Measurements from ENCODE around the gene RESP18. TPM values are rescaled to one million over a fixed set of nuclear protein-coding genes. Genes with fewer than 3 reads are reported as not detected.

RESP18 gene
- polyA plus RNA-seq, 1 donor from 2014 or later: not detected

DNA sequence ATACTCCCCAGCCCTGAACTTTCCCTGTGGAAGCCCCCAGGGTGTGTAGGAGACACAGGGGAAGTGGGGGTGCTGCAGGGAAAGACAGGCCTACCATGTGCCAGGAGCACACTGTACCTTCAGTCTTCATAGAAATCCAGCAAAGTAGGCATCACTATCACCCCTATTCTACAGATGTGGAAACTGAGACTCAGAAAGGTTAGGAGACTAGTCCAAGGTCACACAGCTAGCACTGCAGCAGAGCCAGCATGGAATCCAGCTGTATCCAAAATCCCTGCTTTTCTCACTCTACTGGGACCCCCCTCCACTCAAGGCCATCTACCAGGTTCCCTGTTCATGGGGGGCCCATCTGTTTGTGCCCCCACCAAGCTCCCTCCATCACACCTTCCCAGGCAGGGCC, 48.4 kb upstream of the RESP18 start:
- Histone ChIP-seq H3K79me2 (replicated peaks; ENCODE audit: insufficient read depth, low read length) (no peaks in the 10 kb centered on the region), H3K9me3 (ENCODE audit: low read length) (no peaks in the 10 kb centered on the region), H3K9me2 (ENCODE audit: insufficient read depth, low read length) (no peaks in the 10 kb centered on the region), H2AFZ (ENCODE audit: low read depth, low read length) (no peak overlapping the region), H3K36me3 (ENCODE audit: insufficient read depth, low read length) (no peaks in the 10 kb centered on the region), H3K27me3 (ENCODE audit: insufficient read depth, low read depth, low read length) (no peaks in the 10 kb centered on the region), H3K27ac (ENCODE audit: low read length) (no peak overlapping the region), H3K4me2 (ENCODE audit: low read length) (no peak overlapping the region), H3F3A (ENCODE audit: insufficient read depth, low read length, poor library complexity, severe bottlenecking) (no peaks in the 10 kb centered on the region), H4K20me1 (ENCODE audit: insufficient read depth) (no peaks in the 10 kb centered on the region), H3K9ac (ENCODE audit: low read length) (no peak overlapping the region), H3K4me3 (ENCODE audit: low read length) (no peak overlapping the region)
- TF ChIP-seq, protein P1, sequence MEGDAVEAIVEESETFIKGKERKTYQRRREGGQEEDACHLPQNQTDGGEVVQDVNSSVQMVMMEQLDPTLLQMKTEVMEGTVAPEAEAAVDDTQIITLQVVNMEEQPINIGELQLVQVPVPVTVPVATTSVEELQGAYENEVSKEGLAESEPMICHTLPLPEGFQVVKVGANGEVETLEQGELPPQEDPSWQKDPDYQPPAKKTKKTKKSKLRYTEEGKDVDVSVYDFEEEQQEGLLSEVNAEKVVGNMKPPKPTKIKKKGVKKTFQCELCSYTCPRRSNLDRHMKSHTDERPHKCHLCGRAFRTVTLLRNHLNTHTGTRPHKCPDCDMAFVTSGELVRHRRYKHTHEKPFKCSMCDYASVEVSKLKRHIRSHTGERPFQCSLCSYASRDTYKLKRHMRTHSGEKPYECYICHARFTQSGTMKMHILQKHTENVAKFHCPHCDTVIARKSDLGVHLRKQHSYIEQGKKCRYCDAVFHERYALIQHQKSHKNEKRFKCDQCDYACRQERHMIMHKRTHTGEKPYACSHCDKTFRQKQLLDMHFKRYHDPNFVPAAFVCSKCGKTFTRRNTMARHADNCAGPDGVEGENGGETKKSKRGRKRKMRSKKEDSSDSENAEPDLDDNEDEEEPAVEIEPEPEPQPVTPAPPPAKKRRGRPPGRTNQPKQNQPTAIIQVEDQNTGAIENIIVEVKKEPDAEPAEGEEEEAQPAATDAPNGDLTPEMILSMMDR (IDR thresholded peaks at IDR 0.05; ENCODE audit: poor library complexity, severe bottlenecking): no peak
- TF ChIP-seq MXI1 (conservative IDR thresholded peaks at IDR 0.05; ENCODE audit: poor library complexity, severe bottlenecking) (no peak), EP300 (conservative IDR thresholded peaks at IDR 0.05; ENCODE audit: poor library complexity, severe bottlenecking) (no peak), EZH2 (IDR thresholded peaks at IDR 0.05; ENCODE audit: borderline replicate concordance, insufficient read depth, low read length, poor library complexity, severe bottlenecking) (no peak), TAF1 (IDR thresholded peaks at IDR 0.05; ENCODE audit: low read depth) (no peak), POLR2AphosphoS5 (IDR thresholded peaks at IDR 0.05) (no peak), SMC3 (conservative IDR thresholded peaks at IDR 0.05; ENCODE audit: poor library complexity) (no peak), RAD21 (conservative IDR thresholded peaks at IDR 0.05) (no peak)
- TF ChIP-seq, protein P2, sequence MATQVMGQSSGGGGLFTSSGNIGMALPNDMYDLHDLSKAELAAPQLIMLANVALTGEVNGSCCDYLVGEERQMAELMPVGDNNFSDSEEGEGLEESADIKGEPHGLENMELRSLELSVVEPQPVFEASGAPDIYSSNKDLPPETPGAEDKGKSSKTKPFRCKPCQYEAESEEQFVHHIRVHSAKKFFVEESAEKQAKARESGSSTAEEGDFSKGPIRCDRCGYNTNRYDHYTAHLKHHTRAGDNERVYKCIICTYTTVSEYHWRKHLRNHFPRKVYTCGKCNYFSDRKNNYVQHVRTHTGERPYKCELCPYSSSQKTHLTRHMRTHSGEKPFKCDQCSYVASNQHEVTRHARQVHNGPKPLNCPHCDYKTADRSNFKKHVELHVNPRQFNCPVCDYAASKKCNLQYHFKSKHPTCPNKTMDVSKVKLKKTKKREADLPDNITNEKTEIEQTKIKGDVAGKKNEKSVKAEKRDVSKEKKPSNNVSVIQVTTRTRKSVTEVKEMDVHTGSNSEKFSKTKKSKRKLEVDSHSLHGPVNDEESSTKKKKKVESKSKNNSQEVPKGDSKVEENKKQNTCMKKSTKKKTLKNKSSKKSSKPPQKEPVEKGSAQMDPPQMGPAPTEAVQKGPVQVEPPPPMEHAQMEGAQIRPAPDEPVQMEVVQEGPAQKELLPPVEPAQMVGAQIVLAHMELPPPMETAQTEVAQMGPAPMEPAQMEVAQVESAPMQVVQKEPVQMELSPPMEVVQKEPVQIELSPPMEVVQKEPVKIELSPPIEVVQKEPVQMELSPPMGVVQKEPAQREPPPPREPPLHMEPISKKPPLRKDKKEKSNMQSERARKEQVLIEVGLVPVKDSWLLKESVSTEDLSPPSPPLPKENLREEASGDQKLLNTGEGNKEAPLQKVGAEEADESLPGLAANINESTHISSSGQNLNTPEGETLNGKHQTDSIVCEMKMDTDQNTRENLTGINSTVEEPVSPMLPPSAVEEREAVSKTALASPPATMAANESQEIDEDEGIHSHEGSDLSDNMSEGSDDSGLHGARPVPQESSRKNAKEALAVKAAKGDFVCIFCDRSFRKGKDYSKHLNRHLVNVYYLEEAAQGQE (IDR thresholded peaks at IDR 0.05; ENCODE audit: borderline replicate concordance): no peak

DNA sequence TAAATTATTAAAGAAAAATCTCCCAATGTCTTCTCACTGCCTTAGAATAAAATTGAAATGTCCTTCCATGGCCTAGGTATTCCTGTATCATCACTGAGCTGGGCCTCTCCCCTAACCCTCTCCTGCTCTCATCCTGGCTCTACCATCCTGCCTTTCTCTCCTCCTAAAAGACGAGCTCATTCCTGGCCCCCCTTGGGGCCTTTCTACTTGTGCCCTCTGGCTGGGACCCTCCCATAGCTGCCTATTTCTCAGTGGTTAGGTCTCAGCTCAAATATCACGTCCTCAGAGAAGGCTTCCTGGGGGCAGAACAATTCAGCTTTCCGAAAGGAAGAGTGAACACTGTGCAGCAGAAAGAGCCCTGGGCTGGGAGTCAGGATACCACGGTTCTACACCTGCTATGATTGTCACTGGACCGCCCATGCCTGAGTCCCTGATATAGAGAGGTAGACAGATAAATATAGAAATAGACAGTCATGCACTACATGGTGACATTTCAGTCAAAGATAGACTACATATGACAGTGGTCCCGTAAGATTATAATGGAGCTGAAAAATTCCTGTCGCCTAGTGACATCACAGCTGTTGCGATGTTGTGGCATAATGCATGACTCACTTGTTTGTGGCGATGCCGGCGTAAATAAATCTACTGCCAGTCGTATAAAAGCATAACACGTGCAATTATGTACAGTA, 45.8 kb upstream of the RESP18 start:
- H3K36me3 ChIP-seq (ENCODE audit: insufficient read depth, low read length): no peaks in the 10 kb centered on the region
- no peaks in the 10 kb centered on the region for H3F3A ChIP-seq (ENCODE audit: insufficient read depth, low read length, poor library complexity, severe bottlenecking)
- H3K4me2 ChIP-seq (ENCODE audit: low read length): no peak overlapping the region
- H3K9me3 ChIP-seq (ENCODE audit: low read length): no peaks in the 10 kb centered on the region
- H3K79me2 ChIP-seq (replicated peaks; ENCODE audit: insufficient read depth, low read length): no peaks in the 10 kb centered on the region
- no peaks in the 10 kb centered on the region for H4K20me1 ChIP-seq (ENCODE audit: insufficient read depth)
- TF ChIP-seq TAF1 (IDR thresholded peaks at IDR 0.05; ENCODE audit: low read depth) (no peak), EP300 (conservative IDR thresholded peaks at IDR 0.05; ENCODE audit: poor library complexity, severe bottlenecking) (no peak), MXI1 (conservative IDR thresholded peaks at IDR 0.05; ENCODE audit: poor library complexity, severe bottlenecking) (no peak), RAD21 (conservative IDR thresholded peaks at IDR 0.05) (no peak), POLR2AphosphoS5 (IDR thresholded peaks at IDR 0.05) (no peak), EZH2 (IDR thresholded peaks at IDR 0.05; ENCODE audit: borderline replicate concordance, insufficient read depth, low read length, poor library complexity, severe bottlenecking) (no peak), SMC3 (conservative IDR thresholded peaks at IDR 0.05; ENCODE audit: poor library complexity) (no peak)
- TF ChIP-seq, protein P2 (IDR thresholded peaks at IDR 0.05; ENCODE audit: borderline replicate concordance): no peak
- TF ChIP-seq, protein P1 (IDR thresholded peaks at IDR 0.05; ENCODE audit: poor library complexity, severe bottlenecking): no peak
- no peak overlapping the region for H3K9ac ChIP-seq (ENCODE audit: low read length)
- no peak overlapping the region for H3K27ac ChIP-seq (ENCODE audit: low read length)
- no peak overlapping the region for H2AFZ ChIP-seq (ENCODE audit: low read depth, low read length)
- H3K27me3 ChIP-seq (ENCODE audit: insufficient read depth, low read depth, low read length): no peaks in the 10 kb centered on the region
- H3K4me3 ChIP-seq (ENCODE audit: low read length): peak overlapping the region; percentile 17
- no peaks in the 10 kb centered on the region for H3K9me2 ChIP-seq (ENCODE audit: insufficient read depth, low read length)
